HEK293T (cell line): Measurements from ENCODE around the gene EPHA4.

Experiments used
- ARNT ChIP-seq: fragments of 450-650 bp; IDR thresholded peaks from 2 replicates; pipeline ENCODE4 v1.6.1; 2017; ENCODE audit warnings: mild to moderate bottlenecking
- BHLHE40 ChIP-seq: fragments of 450-650 bp; IDR thresholded peaks from 2 replicates; pipeline ENCODE4 v1.6.1; 2016; ENCODE audit warnings: mild to moderate bottlenecking, moderate library complexity, borderline replicate concordance

GRCh38 chr2:221468317-221468716, 103.8 kb downstream of the EPHA4 start:
- TF ChIP-seq BHLHE40 = no peak
- TF ChIP-seq ARNT = no peak
